Measurements from ENCODE around the gene TAF11. TPM values are rescaled to one million over a fixed set of nuclear protein-coding genes. Genes with fewer than 3 reads are reported as not detected.

TAF11 gene
- 42.2 and 50.0 TPM in 2 replicates for total RNA-seq

GRCh38 chr6:34887753-34888513, at the start of gene TAF11:
Gene TAF11, minus strand, starts transcription at chr6:34888042. Its CDS starts 85 bp downstream, at chr6:34887957.

GRCh38 chr6:34888874-34889555, 1.2 kb upstream of the TAF11 start, which contains the start of gene ANKS1A:
Gene ANKS1A, plus strand, starts transcription at chr6:34889255. Its CDS starts 148 bp downstream, at chr6:34889403.

Other genes starting within 250 kb of the TAF11 start
- 29.2 and 42.9 TPM in 2 replicates for gene ILRUN, start 191.3 kb downstream of the TAF11 start, total RNA-seq
- gene SNRPC, start 130.5 kb downstream of the TAF11 start, total RNA-seq = 47.1 and 48.0 TPM in 2 replicates
- gene BLTP3A, start 96.0 kb downstream of the TAF11 start, total RNA-seq = 3.9 and 7.3 TPM in 2 replicates
- gene ANKS1A, start 1.2 kb upstream of the TAF11 start, total RNA-seq = 7.1 and 9.3 TPM in 2 replicates